Measurements from ENCODE around the gene EPB41L5.

- TF ChIP-seq KAT2A (conservative IDR thresholded peaks at IDR 0.05; ENCODE audit: control insufficient read depth, low read depth, low read length) (no peak), CBX5 (IDR thresholded peaks at IDR 0.05; ENCODE audit: low read depth) (no peak), E2F4 (IDR thresholded peaks at IDR 0.05; ENCODE audit: low read depth, low read length) (no peak)
Measured at GRCh38 chr2:120224256-120224655, 211.4 kb downstream of the EPB41L5 start.

Measured in GM12878 (cell line).